ENCODE measurements around the gene MTHFD1L.
"Not testable (repeated sequence)": the region's sequence is repeated elsewhere in the genome, so short reads cannot be mapped to it uniquely, and the experiment has no call there.

The MTHFD1L gene

DNA sequence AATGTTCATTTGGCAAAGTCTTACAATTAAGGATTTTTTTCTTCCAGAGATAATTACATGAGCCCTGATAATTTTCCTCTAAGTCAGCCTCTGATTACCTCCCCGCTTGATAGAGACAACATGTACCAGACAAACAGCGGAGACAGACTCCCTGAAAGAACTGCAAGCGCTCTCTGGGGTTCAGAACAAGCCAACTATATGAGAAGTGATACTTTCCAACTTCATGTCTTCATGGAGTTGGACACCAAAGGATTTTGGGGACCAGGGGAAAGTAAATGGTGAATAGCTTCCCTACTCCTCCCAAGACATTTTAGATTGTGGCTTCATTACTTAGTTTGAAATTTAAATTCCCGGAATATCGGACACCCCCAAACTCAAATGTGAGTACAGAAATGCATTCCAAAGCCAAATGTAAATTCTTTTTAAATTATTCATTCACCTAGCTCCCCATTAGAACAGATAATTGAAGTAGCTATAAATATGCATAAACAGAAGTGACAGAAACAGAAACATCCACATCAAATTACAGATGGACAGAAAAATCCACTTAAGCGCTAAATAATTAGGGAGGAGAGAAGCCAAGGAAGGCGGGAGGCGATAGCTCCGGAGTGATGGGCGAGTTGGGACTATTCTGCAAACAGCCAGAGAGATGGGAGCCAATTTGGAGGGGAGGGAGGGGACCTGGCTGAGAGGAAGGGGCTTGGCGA lies 244.5 kb downstream of the MTHFD1L start:
- 92 to 93% methylated on average over 11 of the region's 11 CpGs for WGBS, 2 experiments
- no peaks in the 10 kb centered on the region for H3K36me3 ChIP-seq (ENCODE audit: control insufficient read depth, insufficient read depth, low read length)
- no peaks in the 10 kb centered on the region for H3K4me1 ChIP-seq (ENCODE audit: control insufficient read depth, insufficient read depth, low read length)
- no peaks in the 10 kb centered on the region for H3K9me3 ChIP-seq (ENCODE audit: control insufficient read depth, low read length)
- no peak overlapping the region for H3K4me3 ChIP-seq (ENCODE audit: insufficient read depth, low read depth, low read length)
- H3K27me3 ChIP-seq (ENCODE audit: control insufficient read depth, insufficient read depth, low read length, poor library complexity, severe bottlenecking), result no peaks in the 10 kb centered on the region
- no peak overlapping the region for H3K27ac ChIP-seq (ENCODE audit: insufficient read depth, low read depth, low read length, poor library complexity, severe bottlenecking)

DNA sequence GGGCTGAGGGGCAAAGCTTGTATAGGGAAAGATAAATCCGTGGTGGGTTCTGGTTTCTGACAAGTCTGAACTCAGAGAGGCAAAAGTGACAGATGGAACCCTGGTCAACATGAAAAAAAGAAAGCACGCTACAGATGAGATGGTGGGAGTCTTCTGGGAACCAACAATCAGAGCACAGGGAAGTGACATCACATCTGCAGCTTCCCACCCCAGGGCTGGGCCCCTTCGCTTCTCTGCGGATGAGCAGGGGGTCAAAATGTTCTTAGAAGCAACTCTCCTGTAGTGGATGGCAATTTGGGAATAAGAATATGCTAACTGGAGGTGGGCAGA lies 245.0 kb downstream of the MTHFD1L start:
- WGBS, 2 experiments, result 86 to 92% methylated on average over 4 of the region's 4 CpGs
- Histone ChIP-seq H3K4me1 (ENCODE audit: control insufficient read depth, insufficient read depth, low read length) (no peaks in the 10 kb centered on the region), H3K9me3 (ENCODE audit: control insufficient read depth, low read length) (no peaks in the 10 kb centered on the region), H3K27ac (ENCODE audit: insufficient read depth, low read depth, low read length, poor library complexity, severe bottlenecking) (no peak overlapping the region), H3K36me3 (ENCODE audit: control insufficient read depth, insufficient read depth, low read length) (no peaks in the 10 kb centered on the region), H3K27me3 (ENCODE audit: control insufficient read depth, insufficient read depth, low read length, poor library complexity, severe bottlenecking) (no peaks in the 10 kb centered on the region), H3K4me3 (ENCODE audit: insufficient read depth, low read depth, low read length) (no peak overlapping the region)

GRCh38 chr6:151111670-151112069 lies 246.2 kb downstream of the MTHFD1L start:
- H3K9me3 ChIP-seq (ENCODE audit: control insufficient read depth, low read length), result no peaks in the 10 kb centered on the region
- H3K4me3 ChIP-seq (ENCODE audit: insufficient read depth, low read depth, low read length), result no peak overlapping the region
- no peaks in the 10 kb centered on the region for H3K36me3 ChIP-seq (ENCODE audit: control insufficient read depth, insufficient read depth, low read length)
- H3K27me3 ChIP-seq (ENCODE audit: control insufficient read depth, insufficient read depth, low read length, poor library complexity, severe bottlenecking), result no peaks in the 10 kb centered on the region
- no peak overlapping the region for H3K27ac ChIP-seq (ENCODE audit: insufficient read depth, low read depth, low read length, poor library complexity, severe bottlenecking)
- no peaks in the 10 kb centered on the region for H3K4me1 ChIP-seq (ENCODE audit: control insufficient read depth, insufficient read depth, low read length)
- WGBS, 2 experiments, result 83 to 85% methylated on average over 5 of the region's 5 CpGs

DNA sequence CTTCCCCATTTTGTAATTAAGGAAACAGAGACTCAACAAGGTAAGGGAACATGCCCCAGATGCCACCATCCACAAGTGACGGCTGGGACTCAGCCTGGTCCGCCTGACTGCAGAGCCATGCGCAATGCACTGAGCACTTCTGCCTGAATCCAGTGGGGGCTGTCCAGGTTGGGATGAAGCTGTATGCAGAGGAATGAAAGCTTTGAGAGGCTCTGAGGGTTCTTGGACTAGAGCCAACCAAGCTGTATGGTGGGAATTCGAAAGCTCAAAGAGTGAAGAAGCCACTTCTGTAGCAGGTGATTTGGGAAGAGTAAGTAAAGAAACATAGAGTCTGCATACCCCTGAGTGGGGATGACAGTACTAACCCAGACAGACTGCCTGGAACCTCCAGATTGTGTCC lies 246.6 kb downstream of the MTHFD1L start:
- Histone ChIP-seq H3K27me3 (ENCODE audit: control insufficient read depth, insufficient read depth, low read length, poor library complexity, severe bottlenecking) (no peaks in the 10 kb centered on the region), H3K27ac (ENCODE audit: insufficient read depth, low read depth, low read length, poor library complexity, severe bottlenecking) (no peak overlapping the region), H3K4me1 (ENCODE audit: control insufficient read depth, insufficient read depth, low read length) (no peaks in the 10 kb centered on the region), H3K36me3 (ENCODE audit: control insufficient read depth, insufficient read depth, low read length) (no peaks in the 10 kb centered on the region), H3K9me3 (ENCODE audit: control insufficient read depth, low read length) (no peaks in the 10 kb centered on the region), H3K4me3 (ENCODE audit: insufficient read depth, low read depth, low read length) (no peak overlapping the region)
- 92 to 95% methylated on average over 4 of the region's 4 CpGs for WGBS, 2 experiments

GRCh38 chr6:151112884-151113283 lies 247.4 kb downstream of the MTHFD1L start:
- WGBS, 2 experiments, result 73 to 76% methylated on average over 3 of the region's 3 CpGs
- H3K27me3 ChIP-seq (ENCODE audit: control insufficient read depth, insufficient read depth, low read length, poor library complexity, severe bottlenecking); H3K4me1 ChIP-seq (ENCODE audit: control insufficient read depth, insufficient read depth, low read length); H3K36me3 ChIP-seq (ENCODE audit: control insufficient read depth, insufficient read depth, low read length); H3K9me3 ChIP-seq (ENCODE audit: control insufficient read depth, low read length); H3K4me3 ChIP-seq (ENCODE audit: insufficient read depth, low read depth, low read length); H3K27ac ChIP-seq (ENCODE audit: insufficient read depth, low read depth, low read length, poor library complexity, severe bottlenecking): not testable (repeated sequence)

GRCh38 chr6:151113641-151114040 lies 248.1 kb downstream of the MTHFD1L start:
- Histone ChIP-seq H3K4me3 (ENCODE audit: insufficient read depth, low read depth, low read length) (no peak overlapping the region), H3K36me3 (ENCODE audit: control insufficient read depth, insufficient read depth, low read length) (no peaks in the 10 kb centered on the region), H3K27ac (ENCODE audit: insufficient read depth, low read depth, low read length, poor library complexity, severe bottlenecking) (no peak overlapping the region), H3K4me1 (ENCODE audit: control insufficient read depth, insufficient read depth, low read length) (no peaks in the 10 kb centered on the region), H3K9me3 (ENCODE audit: control insufficient read depth, low read length) (no peaks in the 10 kb centered on the region), H3K27me3 (ENCODE audit: control insufficient read depth, insufficient read depth, low read length, poor library complexity, severe bottlenecking) (no peaks in the 10 kb centered on the region)
- WGBS, 2 experiments, result 96 to 98% methylated on average over 5 of the region's 5 CpGs

DNA sequence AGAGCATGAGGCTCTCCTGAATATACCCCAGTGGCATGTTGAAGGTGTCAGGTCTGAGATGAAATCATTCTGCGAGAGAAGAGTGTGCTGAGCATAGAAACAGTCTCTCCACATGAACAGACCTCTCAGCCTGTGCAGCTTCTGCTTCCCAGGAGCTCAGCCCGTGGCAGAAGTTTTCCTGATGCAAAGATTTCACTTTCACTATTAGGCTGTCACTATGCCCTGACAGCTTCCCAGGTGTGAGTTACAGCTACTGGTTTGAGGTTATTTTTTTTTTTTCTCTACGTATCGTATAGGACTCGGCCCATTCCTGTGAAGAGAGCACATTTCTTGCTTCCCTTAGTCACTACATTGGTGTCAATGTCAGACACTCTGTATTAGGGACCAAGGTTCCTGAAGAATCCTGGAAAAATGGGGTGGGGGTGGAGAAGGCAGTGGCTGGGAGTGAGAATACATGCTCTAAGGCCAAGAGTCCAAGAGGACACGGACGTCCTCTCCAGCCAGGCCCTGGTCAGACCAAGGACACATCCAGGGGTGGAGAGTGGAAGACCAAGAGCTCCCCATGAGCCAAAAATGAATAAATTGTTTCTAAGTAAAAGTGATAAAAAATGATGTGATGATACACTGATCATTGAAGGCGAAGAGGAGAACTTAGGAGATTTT lies 253.1 kb downstream of the MTHFD1L start:
- H3K4me1 ChIP-seq (ENCODE audit: control insufficient read depth, insufficient read depth, low read length), result no peaks in the 10 kb centered on the region
- 92 to 95% methylated on average over 8 of the region's 8 CpGs for whole genome bisulfite sequencing, 2 experiments
- no peaks in the 10 kb centered on the region for H3K27me3 ChIP-seq (ENCODE audit: control insufficient read depth, insufficient read depth, low read length, poor library complexity, severe bottlenecking)
- H3K9me3 ChIP-seq (ENCODE audit: control insufficient read depth, low read length), result no peaks in the 10 kb centered on the region
- H3K36me3 ChIP-seq (ENCODE audit: control insufficient read depth, insufficient read depth, low read length), result no peaks in the 10 kb centered on the region
- H3K27ac ChIP-seq (ENCODE audit: insufficient read depth, low read depth, low read length, poor library complexity, severe bottlenecking), result no peak overlapping the region
- H3K4me3 ChIP-seq (ENCODE audit: insufficient read depth, low read depth, low read length), result no peak overlapping the region

GRCh38 chr6:151119823-151120524 lies 254.5 kb downstream of the MTHFD1L start:
- Histone ChIP-seq H3K27me3 (ENCODE audit: control insufficient read depth, insufficient read depth, low read length, poor library complexity, severe bottlenecking) (no peaks in the 10 kb centered on the region), H3K9me3 (ENCODE audit: control insufficient read depth, low read length) (no peaks in the 10 kb centered on the region), H3K4me3 (ENCODE audit: insufficient read depth, low read depth, low read length) (no peak overlapping the region), H3K27ac (ENCODE audit: insufficient read depth, low read depth, low read length, poor library complexity, severe bottlenecking) (no peak overlapping the region), H3K4me1 (ENCODE audit: control insufficient read depth, insufficient read depth, low read length) (no peaks in the 10 kb centered on the region), H3K36me3 (ENCODE audit: control insufficient read depth, insufficient read depth, low read length) (no peaks in the 10 kb centered on the region)
- WGBS, 2 experiments, result 65 to 66% methylated on average over 11 of the region's 11 CpGs

- 95 to 96% methylated on average over 1 of the region's 1 CpG for WGBS, 2 experiments
- H3K27ac ChIP-seq (ENCODE audit: insufficient read depth, low read depth, low read length, poor library complexity, severe bottlenecking), result no peak overlapping the region
- no peaks in the 10 kb centered on the region for H3K36me3 ChIP-seq (ENCODE audit: control insufficient read depth, insufficient read depth, low read length)
- no peaks in the 10 kb centered on the region for H3K27me3 ChIP-seq (ENCODE audit: control insufficient read depth, insufficient read depth, low read length, poor library complexity, severe bottlenecking)
- no peak overlapping the region for H3K4me3 ChIP-seq (ENCODE audit: insufficient read depth, low read depth, low read length)
- H3K9me3 ChIP-seq (ENCODE audit: control insufficient read depth, low read length), result no peaks in the 10 kb centered on the region
- H3K4me1 ChIP-seq (ENCODE audit: control insufficient read depth, insufficient read depth, low read length), result no peaks in the 10 kb centered on the region
Measured at GRCh38 chr6:151121900-151122299, 256.4 kb downstream of the MTHFD1L start.

GRCh38 chr6:151123641-151124040 lies 258.1 kb downstream of the MTHFD1L start:
- not testable (repeated sequence) for H3K36me3 ChIP-seq (ENCODE audit: control insufficient read depth, insufficient read depth, low read length)
- 92 to 97% methylated on average over 8 of the region's 8 CpGs for WGBS, 2 experiments

More at GRCh38 chr6:151123641-151124040, 258.1 kb downstream of the MTHFD1L start:
- not testable (repeated sequence) for H3K27ac ChIP-seq (ENCODE audit: insufficient read depth, low read depth, low read length, poor library complexity, severe bottlenecking); H3K4me1 ChIP-seq (ENCODE audit: control insufficient read depth, insufficient read depth, low read length); H3K9me3 ChIP-seq (ENCODE audit: control insufficient read depth, low read length); H3K27me3 ChIP-seq (ENCODE audit: control insufficient read depth, insufficient read depth, low read length, poor library complexity, severe bottlenecking); H3K4me3 ChIP-seq (ENCODE audit: insufficient read depth, low read depth, low read length)

All from ectodermal cell (in vitro differentiated cells).